Measurements from ENCODE around the gene VPS35. TPM values are rescaled to one million over a fixed set of nuclear protein-coding genes. Genes with fewer than 3 reads are reported as not detected.

Gene VPS35
- total and polyA plus RNA-seq, 2 of the 13 experiments (the other 11 are each of a cell fraction or from before 2014, with no cell fraction given) = 30.7 to 136 TPM

DNA sequence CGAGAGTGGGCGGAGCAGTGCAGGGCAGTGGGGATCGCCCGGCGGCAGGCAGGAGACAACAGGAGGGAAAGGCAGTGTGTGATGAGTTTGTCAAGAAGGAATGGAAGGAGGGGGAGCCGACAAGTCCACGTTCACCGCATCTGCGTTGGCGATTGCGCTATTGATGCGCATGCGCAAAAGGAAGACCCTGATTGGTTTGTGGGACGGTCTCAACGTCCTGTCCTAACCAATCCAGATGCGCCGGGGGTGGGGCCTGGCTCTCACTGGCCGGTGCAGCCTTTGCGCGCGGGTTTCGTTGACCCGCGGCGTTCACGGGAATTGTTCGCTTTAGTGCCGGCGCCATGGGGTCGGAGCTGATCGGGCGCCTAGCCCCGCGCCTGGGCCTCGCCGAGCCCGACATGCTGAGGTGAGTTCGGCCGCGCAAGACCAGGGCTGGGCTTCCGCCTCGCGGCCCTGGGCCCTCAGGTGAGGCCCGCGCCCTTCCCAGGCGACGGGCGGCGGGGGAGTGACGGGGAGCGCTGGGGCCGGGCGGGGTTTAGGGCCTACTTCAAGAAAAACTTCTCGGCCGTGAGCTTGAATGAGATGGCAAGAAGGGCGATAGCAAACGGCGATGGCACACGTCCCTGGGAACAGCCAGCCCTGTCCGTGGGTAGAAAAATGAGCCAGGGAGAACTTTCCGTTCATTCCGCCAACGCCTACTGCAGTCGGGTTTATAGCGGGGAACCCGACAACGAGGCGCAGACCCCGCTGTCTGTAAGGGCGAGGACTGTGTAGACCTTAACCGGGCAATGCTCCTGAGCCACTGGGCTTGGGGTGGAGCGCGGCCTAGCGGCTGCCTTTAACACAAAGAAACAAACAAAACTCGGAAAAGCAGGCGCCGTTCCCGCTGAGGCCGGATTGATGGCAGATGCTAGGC, 645 bp upstream of the VPS35 start, which contains the start of gene ORC6 (continued):
- TF ChIP-seq GATA4 (IDR thresholded peaks at IDR 0.05; ENCODE audit: borderline replicate concordance, low read depth) (0 out of 2 replicates have a peak, but pooled peaks have one; percentile 28), RORA (CRISPR knock-in tag; IDR thresholded peaks at IDR 0.05) (no peak), FIP1L1 (IDR thresholded peaks at IDR 0.05; ENCODE audit: borderline replicate concordance, insufficient read depth, low read depth, low read length) (no peak), GFI1 (CRISPR knock-in tag; IDR thresholded peaks at IDR 0.05; ENCODE audit: borderline replicate concordance) (peak; percentile 22; the same call in 1 of the 2 replicates), ZNF790 (CRISPR knock-in tag; IDR thresholded peaks at IDR 0.05; ENCODE audit: borderline replicate concordance) (no peak), ATM (IDR thresholded peaks at IDR 0.05; ENCODE audit: borderline replicate concordance) (no peak), HNRNPK (IDR thresholded peaks at IDR 0.05; ENCODE audit: low read depth, low read length, poor library complexity, severe bottlenecking) (no peak), ZNF780A (CRISPR knock-in tag; IDR thresholded peaks at IDR 0.05) (peak; percentile 47; the same call in 1 of the 2 replicates), STAT5B (CRISPR knock-in tag; IDR thresholded peaks at IDR 0.05) (no peak), SETDB1 (CRISPR knock-in tag; IDR thresholded peaks at IDR 0.05; ENCODE audit: borderline replicate concordance) (no peak), ZNF138 (CRISPR knock-in tag; IDR thresholded peaks at IDR 0.05; ENCODE audit: low read depth) (peak; percentile 38), GABPA (IDR thresholded peaks at IDR 0.05; ENCODE audit: low read depth, low read length) (no peak), GABPA (CRISPR knock-in tag; IDR thresholded peaks at IDR 0.05; ENCODE audit: low read depth) (no peak), ZBTB7A (CRISPR knock-in tag; IDR thresholded peaks at IDR 0.05) (no peak), ATF7-NPFF (CRISPR knock-in tag; IDR thresholded peaks at IDR 0.05; ENCODE audit: low read depth) (peak; percentile 76; the same call in 1 of the 2 replicates), ZFYVE20 (CRISPR knock-in tag; IDR thresholded peaks at IDR 0.05; ENCODE audit: borderline replicate concordance, low read depth) (peak; percentile 68; the same call in 1 of the 2 replicates), ZBTB21 (CRISPR knock-in tag; IDR thresholded peaks at IDR 0.05) (no peak)
- TF ChIP-seq, protein P1, sequence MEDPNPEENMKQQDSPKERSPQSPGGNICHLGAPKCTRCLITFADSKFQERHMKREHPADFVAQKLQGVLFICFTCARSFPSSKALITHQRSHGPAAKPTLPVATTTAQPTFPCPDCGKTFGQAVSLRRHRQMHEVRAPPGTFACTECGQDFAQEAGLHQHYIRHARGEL (CRISPR knock-in tag; IDR thresholded peaks at IDR 0.05) = no peak
- TF ChIP-seq, protein P2, sequence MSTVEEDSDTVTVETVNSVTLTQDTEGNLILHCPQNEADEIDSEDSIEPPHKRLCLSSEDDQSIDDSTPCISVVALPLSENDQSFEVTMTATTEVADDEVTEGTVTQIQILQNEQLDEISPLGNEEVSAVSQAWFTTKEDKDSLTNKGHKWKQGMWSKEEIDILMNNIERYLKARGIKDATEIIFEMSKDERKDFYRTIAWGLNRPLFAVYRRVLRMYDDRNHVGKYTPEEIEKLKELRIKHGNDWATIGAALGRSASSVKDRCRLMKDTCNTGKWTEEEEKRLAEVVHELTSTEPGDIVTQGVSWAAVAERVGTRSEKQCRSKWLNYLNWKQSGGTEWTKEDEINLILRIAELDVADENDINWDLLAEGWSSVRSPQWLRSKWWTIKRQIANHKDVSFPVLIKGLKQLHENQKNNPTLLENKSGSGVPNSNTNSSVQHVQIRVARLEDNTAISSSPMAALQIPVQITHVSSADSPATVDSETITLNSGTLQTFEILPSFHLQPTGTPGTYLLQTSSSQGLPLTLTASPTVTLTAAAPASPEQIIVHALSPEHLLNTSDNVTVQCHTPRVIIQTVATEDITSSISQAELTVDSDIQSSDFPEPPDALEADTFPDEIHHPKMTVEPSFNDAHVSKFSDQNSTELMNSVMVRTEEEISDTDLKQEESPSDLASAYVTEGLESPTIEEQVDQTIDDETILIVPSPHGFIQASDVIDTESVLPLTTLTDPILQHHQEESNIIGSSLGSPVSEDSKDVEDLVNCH (CRISPR knock-in tag; IDR thresholded peaks at IDR 0.05) = peak; percentile 30; the same call in 1 of the 2 replicates
- TF ChIP-seq, protein P3, sequence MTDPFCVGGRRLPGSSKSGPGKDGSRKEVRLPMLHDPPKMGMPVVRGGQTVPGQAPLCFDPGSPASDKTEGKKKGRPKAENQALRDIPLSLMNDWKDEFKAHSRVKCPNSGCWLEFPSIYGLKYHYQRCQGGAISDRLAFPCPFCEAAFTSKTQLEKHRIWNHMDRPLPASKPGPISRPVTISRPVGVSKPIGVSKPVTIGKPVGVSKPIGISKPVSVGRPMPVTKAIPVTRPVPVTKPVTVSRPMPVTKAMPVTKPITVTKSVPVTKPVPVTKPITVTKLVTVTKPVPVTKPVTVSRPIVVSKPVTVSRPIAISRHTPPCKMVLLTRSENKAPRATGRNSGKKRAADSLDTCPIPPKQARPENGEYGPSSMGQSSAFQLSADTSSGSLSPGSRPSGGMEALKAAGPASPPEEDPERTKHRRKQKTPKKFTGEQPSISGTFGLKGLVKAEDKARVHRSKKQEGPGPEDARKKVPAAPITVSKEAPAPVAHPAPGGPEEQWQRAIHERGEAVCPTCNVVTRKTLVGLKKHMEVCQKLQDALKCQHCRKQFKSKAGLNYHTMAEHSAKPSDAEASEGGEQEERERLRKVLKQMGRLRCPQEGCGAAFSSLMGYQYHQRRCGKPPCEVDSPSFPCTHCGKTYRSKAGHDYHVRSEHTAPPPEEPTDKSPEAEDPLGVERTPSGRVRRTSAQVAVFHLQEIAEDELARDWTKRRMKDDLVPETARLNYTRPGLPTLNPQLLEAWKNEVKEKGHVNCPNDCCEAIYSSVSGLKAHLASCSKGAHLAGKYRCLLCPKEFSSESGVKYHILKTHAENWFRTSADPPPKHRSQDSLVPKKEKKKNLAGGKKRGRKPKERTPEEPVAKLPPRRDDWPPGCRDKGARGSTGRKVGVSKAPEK (CRISPR knock-in tag; IDR thresholded peaks at IDR 0.05; ENCODE audit: borderline replicate concordance) = no peak
- TF ChIP-seq, protein P4, sequence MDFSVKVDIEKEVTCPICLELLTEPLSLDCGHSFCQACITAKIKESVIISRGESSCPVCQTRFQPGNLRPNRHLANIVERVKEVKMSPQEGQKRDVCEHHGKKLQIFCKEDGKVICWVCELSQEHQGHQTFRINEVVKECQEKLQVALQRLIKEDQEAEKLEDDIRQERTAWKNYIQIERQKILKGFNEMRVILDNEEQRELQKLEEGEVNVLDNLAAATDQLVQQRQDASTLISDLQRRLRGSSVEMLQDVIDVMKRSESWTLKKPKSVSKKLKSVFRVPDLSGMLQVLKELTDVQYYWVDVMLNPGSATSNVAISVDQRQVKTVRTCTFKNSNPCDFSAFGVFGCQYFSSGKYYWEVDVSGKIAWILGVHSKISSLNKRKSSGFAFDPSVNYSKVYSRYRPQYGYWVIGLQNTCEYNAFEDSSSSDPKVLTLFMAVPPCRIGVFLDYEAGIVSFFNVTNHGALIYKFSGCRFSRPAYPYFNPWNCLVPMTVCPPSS (IDR thresholded peaks at IDR 0.05) = no peak
